Keratinocyte (primary cell): Measurements from ENCODE around the gene LIPN. TPM values are rescaled to one million over a fixed set of nuclear protein-coding genes. Genes with fewer than 3 reads are reported as not detected.

Experiments used
- DNase-seq: peaks from one replicate; pipeline ENCODE4 v3.0.0-alpha.2; 2011; ENCODE audit warnings: low read depth, missing footprints, low spot score
- FAIRE-seq: peaks from 2 replicates; lab custom pipeline; 2011; peaks lifted over from hg19 to GRCh38; lab: Jason Lieb, UNC
- H2AFZ ChIP-seq: 2 replicates; pipeline ENCODE4 v1.6.0; 2012; ENCODE audit warnings: low read length, control low read depth, inconsistent platforms; ENCODE audit not compliant: control insufficient read depth
- H3K27ac ChIP-seq: 2 replicates; pipeline ENCODE4 v1.5.1; 2011; ENCODE audit warnings: low read length; ENCODE audit not compliant: control insufficient read depth, insufficient read depth
- H3K27me3 ChIP-seq: 3 replicates; pipeline ENCODE4 v1.6.0; 2011; ENCODE audit warnings: low read length; ENCODE audit not compliant: control insufficient read depth, insufficient read depth; ENCODE audit errors: extremely low read depth
- H3K36me3 ChIP-seq, 2 experiments: 2 replicates in 1 of 2; 3 replicates in 1 of 2; pipeline ENCODE4 v1.5.1; 2011; ENCODE audit warnings: low read length in 2 of 2, mild to moderate bottlenecking in 1 of 2; ENCODE audit not compliant: control insufficient read depth in 2 of 2, insufficient read depth in 2 of 2; ENCODE audit errors: extremely low read depth in 1 of 2
- H3K4me1 ChIP-seq: 3 replicates; pipeline ENCODE4 v1.5.1; 2011; ENCODE audit warnings: low read length; ENCODE audit not compliant: control insufficient read depth, insufficient read depth; ENCODE audit errors: extremely low read depth
- H3K4me2 ChIP-seq: 3 replicates; pipeline ENCODE4 v1.6.0; 2011; ENCODE audit warnings: low read depth, low read length; ENCODE audit not compliant: control insufficient read depth, insufficient read depth; ENCODE audit errors: extremely low read depth
- H3K4me3 ChIP-seq, 3 experiments: fragments of 200-600 bp in 1 of 3; sonication (generic) in 1 of 3; 2 replicates in 2 of 3; 3 replicates in 1 of 3; pipeline ENCODE4 v1.5.1; 2011 to 2016; ENCODE audit warnings: low read length in 3 of 3, mild to moderate bottlenecking in 3 of 3, control low read depth in 2 of 3, inconsistent platforms in 1 of 3, low read depth in 1 of 3, mixed read lengths in 1 of 3, mixed run types in 1 of 3, moderate library complexity in 1 of 3; ENCODE audit not compliant: control insufficient read depth in 2 of 3, insufficient read depth in 2 of 3; ENCODE audit errors: extremely low read depth in 1 of 3
- H3K79me2 ChIP-seq: 2 replicates; pipeline ENCODE4 v1.6.0; 2012; ENCODE audit warnings: low read length; ENCODE audit not compliant: control insufficient read depth, insufficient read depth
- H3K9ac ChIP-seq: 3 replicates; pipeline ENCODE4 v1.6.0; 2011; ENCODE audit warnings: low read length; ENCODE audit not compliant: control insufficient read depth, insufficient read depth; ENCODE audit errors: extremely low read depth
- H3K9me1 ChIP-seq: 3 replicates; pipeline ENCODE4 v1.6.0; 2011; ENCODE audit warnings: low read length; ENCODE audit not compliant: control insufficient read depth, insufficient read depth; ENCODE audit errors: extremely low read depth
- H3K9me3 ChIP-seq: 2 replicates; pipeline ENCODE4 v1.5.1; 2012; ENCODE audit warnings: low read depth, low read length; ENCODE audit not compliant: control insufficient read depth
- H4K20me1 ChIP-seq: 3 replicates; pipeline ENCODE4 v1.6.0; 2011; ENCODE audit warnings: low read length; ENCODE audit not compliant: control insufficient read depth, insufficient read depth; ENCODE audit errors: extremely low read depth
- CTCF ChIP-seq, 3 experiments: IDR thresholded peaks in 1 of 3; conservative IDR thresholded peaks in 1 of 3; optimal IDR thresholded peaks in 1 of 3; 2 replicates in 2 of 3; 3 replicates in 1 of 3; pipeline versions ENCODE3 to v1.5.1; 2011; ENCODE audit warnings: low read length in 3 of 3, mild to moderate bottlenecking in 3 of 3, moderate library complexity in 2 of 3, control low read depth in 1 of 3, inconsistent platforms in 1 of 3; ENCODE audit not compliant: insufficient read depth in 2 of 3; ENCODE audit errors: extremely low read depth in 1 of 3
- EZH2 ChIP-seq: IDR thresholded peaks from one replicate; pipeline ENCODE4 v1.6.1; 2012; ENCODE audit warnings: inconsistent platforms, mild to moderate bottlenecking, low read length, moderate library complexity
- dilution Hi-C: fragments of 300-500 bp; cut with MboI; formaldehyde crosslinking; loops from one replicate; pipeline ENCODE4 v1.7.0; 2020; ENCODE audit warnings: low sequenced_read_pairs; ENCODE audit not compliant: extremely low pct_ligation_motif_present
- polyA plus RNA-seq, 5 experiments: library from polyadenylated mRNA; depleted of rRNA in 3 of 5; stranded (reverse) in 3 of 5; stranded (forward) in 1 of 5; unstranded in 1 of 5; fragments of >200 nt; gene quantifications; 1 replicate in 1 of 5; 2 replicates in 3 of 5; 3 replicates in 1 of 5; pipeline versions ENCODE4 v1.2.1 to v1.2.3, GENCODE V29; 2011 to 2012; ENCODE audit warnings: missing spikeins in 2 of 5, low read depth in 1 of 5, low replicate concordance in 1 of 5

The LIPN gene
- polyA plus RNA-seq, 1 donor (not counting 4 experiments of a cell fraction or from before 2014, with no cell fraction given) = 0.20 TPM

GRCh38 chr10:88813200-88813599, 53.4 kb downstream of the LIPN start:
- H3K9ac ChIP-seq = no peak overlapping the region
- H3K27me3 ChIP-seq = no peaks in the 10 kb centered on the region
- H4K20me1 ChIP-seq = no peaks in the 10 kb centered on the region
- no peak overlapping the region for H2AFZ ChIP-seq
- H3K4me1 ChIP-seq = peaks cover 14% of the 10 kb centered on the region
- H3K36me3 ChIP-seq = no peaks in the 10 kb centered on the region
- no peak overlapping the region for H3K27ac ChIP-seq
- no peaks in the 10 kb centered on the region for H3K9me3 ChIP-seq
- no peaks in the 10 kb centered on the region for H3K79me2 ChIP-seq
- DNase-seq (no peak), FAIRE-seq (no peak)
- no peak for TF ChIP-seq CTCF (optimal IDR thresholded peaks at IDR 0.05 in 1 of 3, IDR thresholded peaks at IDR 0.05 in 1 of 3, conservative IDR thresholded peaks at IDR 0.05 in 1 of 3; ENCODE audit: extremely low read depth in 1 of 3, insufficient read depth in 2 of 3, low read length in 3 of 3)
- no peak for TF ChIP-seq EZH2
- no peak overlapping the region for H3K4me2 ChIP-seq
- dilution Hi-C loops = no loop called here
- no peaks in the 10 kb centered on the region for H3K9me1 ChIP-seq
- H3K4me3 ChIP-seq = no peak overlapping the region

- Histone ChIP-seq H3K9ac (no peak overlapping the region), H4K20me1 (no peaks in the 10 kb centered on the region), H3K4me3 (no peak overlapping the region), H3K36me3 (no peaks in the 10 kb centered on the region), H3K9me1 (no peaks in the 10 kb centered on the region), H3K27me3 (no peaks in the 10 kb centered on the region), H2AFZ (no peak overlapping the region), H3K4me1 (peaks cover 12% of the 10 kb centered on the region), H3K9me3 (no peaks in the 10 kb centered on the region), H3K79me2 (no peaks in the 10 kb centered on the region), H3K27ac (no peak overlapping the region), H3K4me2 (no peak overlapping the region)
- no peak for FAIRE-seq
- no peak for DNase-seq
- dilution Hi-C loops = no loop called here
- TF ChIP-seq EZH2 (no peak), CTCF (optimal IDR thresholded peaks at IDR 0.05 in 1 of 3, IDR thresholded peaks at IDR 0.05 in 1 of 3, conservative IDR thresholded peaks at IDR 0.05 in 1 of 3; ENCODE audit: extremely low read depth in 1 of 3, insufficient read depth in 2 of 3, low read length in 3 of 3) (no peak)
Observed at GRCh38 chr10:88819290-88819689, 59.5 kb downstream of the LIPN start.
